GM18502 (cell line): ENCODE results near the gene ITSN1.

Experiments
- ATAC-seq: cut with Tn5 transposase; IDR thresholded peaks from one replicate; pipeline ENCODE4 v1.9.1; 2021; ENCODE audit warnings: mild to moderate bottlenecking; ENCODE audit not compliant: unreplicated experiment, poor library complexity

Gene ITSN1

GRCh38 chr21:33828083-33828482, 185.8 kb downstream of the ITSN1 start:
- no peak for ATAC-seq

DNA sequence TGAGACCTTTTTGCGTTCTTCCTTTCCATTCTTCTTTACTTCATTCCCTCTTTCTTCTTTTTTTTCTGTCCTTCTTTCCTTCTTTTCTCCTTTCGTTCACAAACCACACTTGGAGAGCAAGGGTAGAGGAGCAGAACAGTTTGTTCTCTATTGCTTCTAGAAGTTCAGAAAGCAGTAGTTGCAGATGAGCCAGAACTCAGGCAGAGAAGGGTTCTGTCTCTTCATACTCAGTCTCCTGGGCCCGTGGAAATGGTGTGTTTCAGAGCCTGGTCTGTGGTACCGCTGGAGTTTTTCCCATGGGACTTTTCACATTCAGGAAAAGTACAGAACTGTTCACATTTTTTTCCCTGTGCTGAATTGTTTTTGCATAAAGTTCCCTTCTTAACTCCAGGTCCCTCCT, 186.3 kb downstream of the ITSN1 start:
- no peak for ATAC-seq

DNA sequence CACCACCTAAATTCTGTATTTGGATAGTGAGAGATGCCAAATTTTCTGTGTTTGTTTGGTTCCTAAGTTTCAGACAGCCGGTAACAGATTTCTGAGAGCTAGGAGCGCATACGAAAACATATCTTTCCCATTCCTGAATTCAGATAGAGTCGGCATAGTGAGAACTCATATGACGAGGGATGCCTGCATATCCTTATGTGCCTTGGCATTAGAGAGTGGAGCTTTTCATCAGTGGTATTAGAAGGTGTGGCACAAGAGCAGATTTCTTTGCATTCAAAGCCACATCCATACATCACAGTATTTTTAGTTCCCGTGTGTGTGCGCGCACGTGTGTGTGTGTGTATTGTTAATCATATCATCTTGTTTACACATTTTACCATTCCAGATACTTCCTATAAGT, 187.5 kb downstream of the ITSN1 start:
- ATAC-seq = no peak

GRCh38 chr21:33831962-33832659, 189.8 kb downstream of the ITSN1 start:
- ATAC-seq = no peak

DNA sequence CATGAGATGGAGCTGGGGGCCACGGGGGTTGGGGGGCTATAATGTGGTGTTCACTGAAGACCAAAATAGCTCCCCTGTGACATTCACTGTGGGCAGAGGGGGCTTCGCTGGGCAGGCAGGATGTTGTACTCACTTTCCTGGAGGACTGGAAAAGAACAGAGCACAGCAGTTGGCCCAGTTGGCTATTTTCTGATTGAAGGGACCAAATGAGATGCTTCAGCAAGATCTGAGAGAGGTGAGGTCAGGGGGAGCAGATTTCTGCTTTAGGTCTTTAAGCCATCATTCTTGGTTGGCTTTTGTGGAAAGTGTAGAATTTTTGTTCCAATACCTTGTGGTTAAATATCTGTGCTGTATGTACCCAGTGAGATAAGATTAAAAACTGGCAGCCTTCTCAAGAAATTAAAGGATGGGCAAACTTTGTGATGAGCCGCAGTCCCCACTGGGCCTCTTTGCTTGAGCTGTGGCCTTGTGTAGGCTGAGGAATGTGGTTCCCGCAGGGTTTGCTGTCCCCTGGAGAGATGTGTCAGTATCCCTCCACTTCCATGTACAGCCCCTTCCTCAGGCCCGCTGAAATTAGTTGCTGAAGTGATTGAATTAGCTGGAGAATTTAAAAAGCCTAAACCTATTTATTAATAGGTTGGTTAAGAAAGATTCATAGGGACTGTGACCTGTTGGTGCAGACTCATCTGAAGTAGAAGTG, 192.7 kb downstream of the ITSN1 start:
- no peak for ATAC-seq

GRCh38 chr21:33835920-33836319, 193.6 kb downstream of the ITSN1 start:
- no peak for ATAC-seq

DNA sequence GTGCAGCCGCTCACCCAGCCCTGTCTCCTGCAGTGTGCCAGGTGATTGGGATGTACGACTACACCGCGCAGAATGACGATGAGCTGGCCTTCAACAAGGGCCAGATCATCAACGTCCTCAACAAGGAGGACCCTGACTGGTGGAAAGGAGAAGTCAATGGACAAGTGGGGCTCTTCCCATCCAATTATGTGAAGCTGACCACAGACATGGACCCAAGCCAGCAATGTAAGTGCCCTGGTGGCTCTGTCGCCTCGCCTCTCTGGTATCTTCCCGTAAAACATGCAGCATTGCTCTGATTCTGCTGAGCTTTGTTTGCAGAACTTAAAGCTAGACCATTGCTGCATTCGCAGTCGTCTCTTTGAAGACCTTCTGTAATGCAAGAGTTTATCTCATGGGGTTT, 194.1 kb downstream of the ITSN1 start:
- no peak for ATAC-seq

DNA sequence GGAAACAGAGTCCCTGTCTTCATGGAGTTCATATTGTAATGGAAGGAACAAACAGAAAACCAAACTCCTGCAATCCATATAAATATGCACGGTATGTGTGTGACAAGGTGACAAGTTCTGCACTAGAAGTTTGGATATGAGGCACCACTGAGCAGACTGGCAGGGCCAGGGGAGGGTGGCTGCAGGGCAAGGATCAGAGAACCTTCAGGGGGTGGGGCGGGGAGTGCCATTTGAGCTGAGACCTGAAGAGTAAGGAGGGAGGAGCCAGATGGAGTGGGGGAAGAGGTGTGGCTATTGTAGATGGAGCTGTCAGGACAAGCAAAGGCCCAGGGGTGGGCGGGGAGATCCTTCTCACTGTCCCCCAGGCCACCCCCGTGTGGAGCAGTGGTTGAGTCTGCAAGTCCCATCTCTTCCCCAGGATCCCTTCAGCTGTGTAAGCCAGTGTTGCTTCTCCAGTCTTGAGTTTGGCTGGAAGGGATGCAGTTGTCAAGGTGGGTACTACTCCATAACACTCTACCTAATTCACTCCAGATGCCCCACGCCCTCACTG, 196.9 kb downstream of the ITSN1 start:
- no peak for ATAC-seq

- ATAC-seq = no peak
These were observed 197.5 kb downstream of the ITSN1 start for GRCh38 chr21:33839806-33840205.

GRCh38 chr21:33840771-33841170, 198.5 kb downstream of the ITSN1 start:
- no peak for ATAC-seq

- no peak for ATAC-seq
These were observed 199.3 kb downstream of the ITSN1 start for GRCh38 chr21:33841561-33841960.

DNA sequence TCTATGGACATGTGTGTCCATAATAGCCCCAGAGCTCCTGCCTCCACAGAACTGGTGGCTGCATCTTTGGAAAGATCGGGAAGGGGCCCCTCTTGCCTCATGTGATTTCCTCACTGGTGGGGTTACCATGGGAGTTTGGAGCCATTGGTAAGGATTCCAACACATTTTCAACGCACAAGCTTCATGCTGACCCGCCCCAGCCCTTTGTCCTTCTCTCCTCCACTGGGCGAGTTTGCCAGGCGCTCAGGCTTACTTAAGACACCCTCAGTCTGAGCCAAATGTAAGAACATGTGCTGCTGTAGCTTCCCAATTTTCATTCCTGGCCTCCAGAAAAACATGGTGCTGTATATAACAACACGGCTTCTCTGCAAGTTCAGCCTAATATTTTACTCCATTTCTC, 200.9 kb downstream of the ITSN1 start:
- no peak for ATAC-seq

GRCh38 chr21:33844104-33844889, 202.0 kb downstream of the ITSN1 start:
- no peak for ATAC-seq

DNA sequence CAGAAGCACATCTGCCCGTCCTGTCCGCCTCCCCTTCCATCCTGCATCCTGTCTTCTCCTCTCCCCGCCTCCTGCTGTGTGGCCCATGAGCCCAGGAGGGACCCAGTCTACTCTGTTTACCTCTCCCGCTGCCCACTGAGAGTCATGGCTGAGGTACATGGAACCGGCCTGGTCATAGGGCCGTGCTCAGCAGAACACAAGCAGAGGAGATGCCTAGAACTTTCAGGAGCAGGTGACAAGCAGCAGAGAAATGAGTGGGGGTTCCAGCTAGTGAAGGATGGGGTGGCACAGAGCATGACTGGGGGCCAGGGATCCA, 202.5 kb downstream of the ITSN1 start:
- no peak for ATAC-seq

GRCh38 chr21:33846141-33846540, 203.8 kb downstream of the ITSN1 start:
- no peak for ATAC-seq

- ATAC-seq = no peak
These were observed 205.4 kb downstream of the ITSN1 start for GRCh38 chr21:33847588-33848248.

DNA sequence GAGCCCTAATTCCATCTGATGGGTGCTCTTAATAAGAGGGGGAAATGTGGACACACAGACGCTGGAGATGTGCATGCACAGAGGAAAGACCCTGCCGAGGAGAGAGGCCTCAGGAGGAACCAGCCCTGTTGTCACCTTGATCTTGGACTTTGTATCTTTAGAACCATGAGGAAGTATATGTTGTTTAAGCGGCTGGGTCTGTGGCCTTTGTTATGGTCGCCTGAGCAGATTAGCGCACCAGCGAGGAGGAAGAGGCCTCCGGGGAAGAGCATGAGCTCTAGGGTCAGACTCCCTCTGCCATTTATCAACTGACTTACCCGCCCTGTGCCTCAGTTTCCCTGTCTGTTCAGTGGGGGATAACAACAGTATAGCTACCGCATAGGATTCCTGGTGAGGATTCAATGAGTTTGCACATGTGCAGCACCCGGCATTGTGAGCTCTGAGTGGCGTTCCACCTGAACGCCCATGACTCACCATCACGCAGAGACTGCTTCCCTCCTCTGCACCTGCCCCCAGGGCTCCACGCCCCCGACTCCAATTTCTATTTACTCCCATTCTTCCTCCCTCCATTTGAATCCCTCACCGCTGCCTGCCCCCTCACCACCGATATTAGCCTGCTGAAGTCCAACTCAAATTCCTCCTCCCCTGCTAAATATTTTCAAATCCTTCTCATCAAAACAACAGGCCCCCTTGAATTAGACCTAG, 206.1 kb downstream of the ITSN1 start:
- no peak for ATAC-seq

- no peak for ATAC-seq
These were observed 207.5 kb downstream of the ITSN1 start for GRCh38 chr21:33849834-33850233.

DNA sequence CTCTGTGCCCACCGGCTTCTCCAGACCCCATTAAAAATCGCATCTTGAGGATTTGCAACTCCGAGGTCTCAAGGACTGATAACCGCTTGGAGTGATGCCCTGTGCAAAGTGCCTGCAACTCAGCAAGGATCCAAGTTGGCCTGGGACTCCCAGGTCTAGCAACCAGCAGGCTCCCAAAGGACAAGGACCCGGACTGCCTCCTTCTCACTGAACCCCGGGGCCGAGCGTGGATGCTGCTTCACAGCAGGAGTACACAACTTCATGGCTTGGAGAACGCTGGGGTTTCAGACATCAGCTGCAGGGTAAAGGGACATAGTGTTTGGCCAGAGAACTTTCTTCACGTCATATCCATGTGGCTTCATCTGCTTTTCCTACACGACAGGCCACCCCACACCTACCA, 208.1 kb downstream of the ITSN1 start:
- ATAC-seq = no peak

- no peak for ATAC-seq
These were observed 208.7 kb downstream of the ITSN1 start for GRCh38 chr21:33850985-33851384.
